SW 1271 (cell line): Measurements from ENCODE around the gene RADIL.
A peak's percentile ranks its signal among the peaks of the same experiment; 100 is the strongest.

ENCODE experiments used
- DNase-seq, 2 experiments: peaks; one replicate each; lab custom pipeline; 2025; lab: John Stamatoyannopoulos, UW

The RADIL gene

GRCh38 chr7:4851459-4852422 lies 31.8 kb downstream of the RADIL start:
- DNase-seq = no peak

GRCh38 chr7:4850262-4850795 lies 33.2 kb downstream of the RADIL start:
- no peak for DNase-seq

GRCh38 chr7:4849390-4849789 lies 34.1 kb downstream of the RADIL start:
- DNase-seq = peak in 1 of 2 experiments; percentile 13

DNA sequence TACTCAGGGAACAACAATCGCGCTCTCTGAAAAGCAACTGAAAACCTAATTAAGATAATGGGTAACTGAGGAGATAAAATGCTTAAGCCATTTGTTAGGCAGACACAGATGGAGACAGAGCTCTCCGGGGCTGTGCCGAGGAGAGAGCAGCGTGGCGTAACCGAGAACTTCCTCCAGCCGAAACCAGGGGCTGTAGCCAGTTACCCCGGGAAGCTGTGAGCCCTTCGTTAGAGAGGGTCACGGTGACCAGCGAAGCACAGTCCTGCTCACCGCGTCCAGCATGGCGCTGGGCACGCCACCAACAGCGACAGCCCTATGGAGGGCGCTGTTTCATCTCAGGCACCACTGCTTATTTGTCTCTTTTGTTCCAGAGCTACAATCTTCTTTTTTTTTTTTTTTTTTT lies 37.8 kb downstream of the RADIL start:
- DNase-seq = no peak

GRCh38 chr7:4842319-4843064 lies 41.0 kb downstream of the RADIL start:
- DNase-seq = no peak

GRCh38 chr7:4841836-4842235 lies 41.7 kb downstream of the RADIL start:
- DNase-seq = no peak

GRCh38 chr7:4841007-4841784 lies 42.3 kb downstream of the RADIL start:
- no peak for DNase-seq

DNA sequence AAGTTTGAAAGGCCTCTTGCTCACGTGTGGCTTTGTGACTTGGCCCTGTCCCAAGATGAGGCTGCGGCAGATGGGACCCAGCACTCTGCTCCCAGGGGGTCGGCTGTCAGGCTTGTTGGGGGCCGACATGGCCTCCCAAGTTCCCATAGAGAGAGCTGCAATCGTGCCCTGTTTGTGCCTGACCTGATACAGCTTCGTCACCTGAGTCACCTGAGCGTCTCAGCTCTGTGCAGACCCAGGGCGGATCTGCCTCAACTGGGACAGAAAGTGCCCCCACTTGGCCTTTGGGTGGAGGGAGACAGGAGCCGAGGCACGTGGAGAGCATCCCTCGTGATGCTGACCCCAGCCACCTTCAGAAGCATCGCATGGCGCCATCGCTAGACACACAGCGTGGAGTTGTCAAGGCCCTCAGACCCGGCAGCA lies 43.4 kb downstream of the RADIL start:
- DNase-seq = no peak

GRCh38 chr7:4838626-4839334 lies 44.7 kb downstream of the RADIL start:
- DNase-seq = no peak

DNA sequence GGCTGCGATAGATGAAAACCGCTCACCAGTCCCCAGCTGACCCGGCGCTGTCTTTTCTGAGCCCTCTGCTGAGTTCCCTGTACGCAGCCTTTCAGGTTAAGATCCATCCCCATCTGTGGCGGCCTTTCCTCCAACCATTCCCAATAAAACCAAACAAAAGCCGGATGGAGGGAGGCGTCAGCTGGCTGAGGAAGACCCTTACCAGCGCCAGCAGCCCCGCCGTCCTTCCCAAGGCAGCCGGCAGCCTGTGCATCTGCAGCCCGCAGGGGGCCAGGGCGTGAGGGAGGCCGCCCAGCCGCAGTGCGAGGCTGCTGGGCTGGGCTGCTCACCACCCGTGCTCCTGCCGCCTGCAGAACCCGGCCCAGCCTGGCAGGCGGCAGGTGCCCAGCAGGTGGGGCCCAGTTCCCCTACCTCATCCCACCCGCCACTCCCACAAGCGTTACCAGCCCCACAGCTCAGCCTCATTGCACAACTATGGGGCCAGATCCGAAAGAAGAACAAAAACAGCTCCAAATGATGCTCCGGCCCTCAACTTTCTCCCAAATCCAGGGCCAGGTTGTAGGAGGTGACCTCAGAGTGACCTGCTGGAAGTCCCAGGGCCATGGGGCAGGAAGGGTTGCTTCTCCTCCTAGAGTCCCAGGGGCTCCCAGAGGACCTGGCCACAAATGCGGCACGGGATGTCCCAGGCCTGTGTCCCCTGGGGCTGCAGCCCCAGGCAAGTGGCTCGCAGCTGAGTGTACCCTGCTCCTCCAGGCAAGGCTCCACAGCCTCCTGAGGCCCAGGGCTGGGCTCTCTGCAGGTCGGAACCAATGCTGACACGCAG lies 45.5 kb downstream of the RADIL start:
- no peak for DNase-seq

GRCh38 chr7:4837041-4837802 lies 46.3 kb downstream of the RADIL start:
- DNase-seq = no peak

GRCh38 chr7:4836206-4836661 lies 47.3 kb downstream of the RADIL start:
- no peak for DNase-seq

DNA sequence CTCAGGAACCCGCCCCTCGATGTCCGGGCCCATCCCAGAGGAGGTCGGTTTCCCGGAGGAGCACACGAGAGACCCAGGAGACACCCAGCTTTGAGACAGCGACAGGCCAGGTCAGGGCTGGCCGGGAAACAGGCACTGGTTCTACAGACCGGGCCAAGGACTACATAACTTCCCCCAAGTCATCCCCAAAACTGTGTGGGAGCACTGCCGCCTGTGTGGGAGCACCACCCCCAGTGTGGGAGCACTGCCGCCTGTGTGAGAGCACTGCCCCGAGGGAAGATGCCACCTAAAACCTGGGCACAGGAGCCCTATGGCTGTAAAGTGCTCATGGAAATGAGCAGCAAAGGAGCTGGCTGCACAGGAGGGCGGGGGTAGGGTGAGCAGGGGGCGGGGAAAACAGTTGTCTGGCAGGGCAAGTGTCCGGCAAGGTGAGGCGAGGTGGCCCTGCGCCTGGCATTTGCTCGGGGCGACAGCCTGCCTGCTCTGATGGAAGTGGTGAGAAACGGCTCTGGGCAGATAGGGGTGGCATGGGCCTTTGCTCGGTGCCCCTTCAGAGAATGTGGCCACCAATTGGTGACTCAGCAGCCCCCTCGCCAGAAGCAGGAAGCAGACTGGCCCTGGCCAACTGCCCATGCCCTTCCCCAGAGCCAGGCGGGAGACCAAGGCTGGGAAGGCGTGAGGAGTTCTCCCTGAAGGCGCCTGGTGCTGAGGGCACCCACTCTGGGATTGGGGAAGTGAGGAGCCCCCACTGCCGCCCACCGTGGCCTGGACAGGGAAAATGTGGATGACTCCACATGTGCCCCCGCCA lies 47.9 kb downstream of the RADIL start:
- no peak for DNase-seq

- DNase-seq = no peak
Observed at GRCh38 chr7:4834601-4835397, 48.7 kb downstream of the RADIL start.

DNA sequence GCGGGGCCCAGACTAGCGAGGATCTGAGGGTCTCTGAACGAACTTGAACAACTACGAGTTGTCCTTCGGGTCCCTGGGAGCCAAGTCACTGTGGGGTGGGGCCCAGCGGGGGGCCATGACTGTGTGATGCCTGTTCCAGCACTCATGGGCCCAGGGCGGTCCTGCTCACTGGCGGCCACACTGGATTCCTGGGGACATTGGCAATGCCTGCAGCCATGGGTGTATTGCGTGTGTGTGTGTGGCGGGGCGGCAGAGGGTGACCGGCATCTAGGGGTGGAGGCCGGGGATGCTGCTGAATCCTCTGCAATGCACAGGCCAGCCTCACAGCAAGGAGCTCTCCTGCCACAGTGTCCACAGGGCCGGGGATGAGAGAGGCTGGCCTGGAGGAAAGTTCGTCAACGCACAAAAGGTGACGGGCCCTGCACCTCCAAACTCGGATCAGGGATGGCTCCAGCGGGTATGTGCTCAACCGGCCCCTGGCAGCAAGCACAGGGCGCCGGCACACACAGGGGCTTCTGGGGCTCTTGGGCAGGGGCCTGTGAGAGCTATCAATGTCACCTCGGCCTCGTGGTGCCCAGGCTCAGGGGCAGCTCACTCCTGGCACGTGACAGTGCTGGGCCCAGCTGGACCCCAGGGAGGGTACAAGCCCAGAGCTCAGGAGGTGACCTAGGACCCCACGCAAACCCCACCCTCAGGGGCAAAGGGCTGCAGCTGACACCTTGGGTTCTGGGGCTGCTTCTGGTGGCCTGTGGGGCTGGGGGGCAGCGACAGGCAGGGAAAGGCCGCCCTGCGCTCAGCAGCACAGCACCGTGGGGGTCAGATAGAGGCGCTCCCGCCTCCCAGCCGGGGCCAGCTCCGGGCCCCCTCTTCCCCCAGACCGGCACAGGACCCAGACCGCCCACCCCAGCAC lies 49.6 kb downstream of the RADIL start:
- DNase-seq = no peak

- no peak for DNase-seq
Observed at GRCh38 chr7:4833176-4833575, 50.3 kb downstream of the RADIL start.

DNA sequence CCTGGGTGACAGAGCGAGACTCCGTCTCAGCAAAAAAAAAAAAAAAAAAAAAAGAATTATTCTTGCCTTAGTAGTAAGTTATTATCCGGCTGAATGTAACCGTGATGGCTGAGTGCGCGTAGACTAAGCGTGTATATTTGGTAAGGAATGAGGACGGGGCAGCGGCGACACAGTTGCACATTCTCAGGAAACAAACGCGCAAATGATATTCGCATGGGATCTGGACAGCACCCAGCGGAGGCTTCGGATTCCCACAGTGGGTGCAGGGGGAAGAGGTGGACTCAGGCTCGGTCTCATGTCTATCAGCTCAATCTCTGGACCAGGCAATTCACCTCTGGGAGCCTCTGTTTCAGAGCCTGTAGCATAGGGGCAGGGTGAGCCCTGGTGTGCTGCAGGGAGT lies 50.8 kb downstream of the RADIL start:
- DNase-seq = no peak
